Activated B cell treated with CpG ODN at 0.5 μM for 24 hours (primary cell): Measurements from ENCODE around the gene WNK2. TPM values are rescaled to one million over a fixed set of nuclear protein-coding genes. Genes with fewer than 3 reads are reported as not detected.

Experiments
- ATAC-seq: fragments of 200-7000 bp; cut with Tn5 transposase; one replicate; pipeline ENCODE4 v1.10.0; 2021; ENCODE audit warnings: low read depth, mild to moderate bottlenecking, moderate library complexity
- CTCF ChIA-PET: fragments of 350-600 bp; sonication (Branson Sonifier 250); formaldehyde crosslinking; loops from one replicate; lab custom pipeline; 2021; ENCODE audit warnings: antibody characterized with exemption; lab: Charles Lee
- POLR2A ChIA-PET: fragments of 350-600 bp; sonication (Branson Sonifier 250); formaldehyde crosslinking; loops from one replicate; lab custom pipeline; 2021; ENCODE audit warnings: antibody characterized with exemption; lab: Charles Lee
- DNase-seq: peaks from one replicate; pipeline ENCODE4 v3.0.0; 2022
- H3K27ac Mint-ChIP-seq: one replicate; pipeline ENCODE4 v1.8.0; 2020; ENCODE audit warnings: mixed read lengths
- H3K27me3 Mint-ChIP-seq: one replicate; pipeline ENCODE4 v1.8.0; 2021; ENCODE audit warnings: mixed read lengths
- H3K36me3 Mint-ChIP-seq: one replicate; pipeline ENCODE4 v1.8.0; 2021; ENCODE audit warnings: low read depth, mixed read lengths
- H3K4me1 Mint-ChIP-seq: one replicate; pipeline ENCODE4 v1.8.0; 2021; ENCODE audit warnings: mixed read lengths
- H3K4me3 Mint-ChIP-seq: one replicate; pipeline ENCODE4 v1.8.0; 2020; ENCODE audit warnings: mild to moderate bottlenecking, mixed read lengths
- H3K9me3 Mint-ChIP-seq: one replicate; pipeline ENCODE4 v1.8.0; 2020; ENCODE audit warnings: mixed read lengths
- CTCF ChIP-seq: fragments of 200-600 bp; IDR thresholded peaks from one replicate; pipeline ENCODE4 v1.8.0; 2022; ENCODE audit warnings: antibody characterized with exemption, mild to moderate bottlenecking
- intact Hi-C: fragments of 100-400 bp; cut with micrococcal nuclease; formaldehyde crosslinking; loops from one replicate; pipeline ENCODE4 v1.15.1; 2024
- total RNA-seq: library from RNA; stranded (reverse); gene quantifications from 2 replicates; pipeline ENCODE4 v1.2.3, GENCODE V29; 2022

WNK2 gene
- total RNA-seq, 1 donor from 2014 or later, result 0.24 TPM

GRCh38 chr9:93270976-93271375 is 87.0 kb downstream of the WNK2 start:
- Mint-ChIP-seq H3K36me3 (no peaks in the 10 kb centered on the region), H3K4me3 (peak overlapping the region; percentile 32), H3K27ac (no peak overlapping the region), H3K9me3 (no peaks in the 10 kb centered on the region), H3K27me3 (peaks cover 21% of the 10 kb centered on the region), H3K4me1 (peaks cover 48% of the 10 kb centered on the region)
- DNase-seq, result peak; percentile 7
- ChIA-PET CTCF (no interaction called here), POLR2A (no interaction called here)
- TF ChIP-seq CTCF, result no peak
- intact Hi-C loops, result no loop called here
- ATAC-seq, result no peak

- H3K4me1 Mint-ChIP-seq, result peaks cover 19% of the 10 kb centered on the region
- ATAC-seq (peak; percentile 47), DNase-seq (no peak)
- CTCF ChIA-PET, result interaction anchor here (0.7 kb wide), 1 partner anchor 438 kb away, joined by 4 read pairs; no protein-coding TSS in a partner anchor
- H3K27ac Mint-ChIP-seq, result no peak overlapping the region
- H3K36me3 Mint-ChIP-seq, result no peaks in the 10 kb centered on the region
- no peaks in the 10 kb centered on the region for H3K9me3 Mint-ChIP-seq
- intact Hi-C loops, result no loop called here
- TF ChIP-seq CTCF, result no peak
- POLR2A ChIA-PET, result interaction anchor here (0.6 kb wide), 1 partner anchor 314 kb away, joined by 5 read pairs; no protein-coding TSS in a partner anchor
- no peak overlapping the region for H3K4me3 Mint-ChIP-seq
- H3K27me3 Mint-ChIP-seq, result peaks cover 61% of the 10 kb centered on the region
Measured at GRCh38 chr9:93276973-93277372, 93.0 kb downstream of the WNK2 start.

- TF ChIP-seq CTCF, result no peak
- Mint-ChIP-seq H3K27ac (no peak overlapping the region), H3K4me1 (peaks cover 16% of the 10 kb centered on the region), H3K9me3 (no peaks in the 10 kb centered on the region), H3K36me3 (no peaks in the 10 kb centered on the region), H3K4me3 (no peak overlapping the region), H3K27me3 (peaks cover 67% of the 10 kb centered on the region)
- CTCF ChIA-PET, result no interaction called here
- intact Hi-C loops, result no loop called here
- ATAC-seq (no peak), DNase-seq (no peak)
- POLR2A ChIA-PET, result no interaction called here
Measured at GRCh38 chr9:93278144-93278543, 94.2 kb downstream of the WNK2 start.

- ChIA-PET POLR2A (no interaction called here), CTCF (no interaction called here)
- no peak overlapping the region for H3K4me3 Mint-ChIP-seq
- H3K27me3 Mint-ChIP-seq, result peaks cover 64% of the 10 kb centered on the region
- H3K4me1 Mint-ChIP-seq, result peaks cover 19% of the 10 kb centered on the region
- DNase-seq (no peak), ATAC-seq (no peak)
- H3K9me3 Mint-ChIP-seq, result peaks cover 2% of the 10 kb centered on the region
- TF ChIP-seq CTCF, result no peak
- intact Hi-C loops, result loop anchor here (2.0 kb wide), 1 partner anchor 14 kb away; no protein-coding TSS in a partner anchor
- H3K27ac Mint-ChIP-seq, result no peak overlapping the region
- no peaks in the 10 kb centered on the region for H3K36me3 Mint-ChIP-seq
Measured at GRCh38 chr9:93280661-93281259, 96.8 kb downstream of the WNK2 start.

GRCh38 chr9:93286252-93287188 is 102.6 kb downstream of the WNK2 start:
- H3K9me3 Mint-ChIP-seq, result peaks cover 2% of the 10 kb centered on the region
- ATAC-seq, result no peak
- DNase-seq, result no peak
- peaks cover 15% of the 10 kb centered on the region for H3K4me1 Mint-ChIP-seq
- no peak overlapping the region for H3K27ac Mint-ChIP-seq
- no peak for TF ChIP-seq CTCF
- no peak overlapping the region for H3K4me3 Mint-ChIP-seq
- peaks cover 34% of the 10 kb centered on the region for H3K27me3 Mint-ChIP-seq
- H3K36me3 Mint-ChIP-seq, result no peaks in the 10 kb centered on the region
- CTCF ChIA-PET, result no interaction called here
- POLR2A ChIA-PET, result no interaction called here
- intact Hi-C loops, result no loop called here
